A673 (cell line): Measurements from ENCODE around the gene ATP1A2. TPM values are rescaled to one million over a fixed set of nuclear protein-coding genes. Genes with fewer than 3 reads are reported as not detected.

Source experiments
- BruUV-seq: library from RNA; stranded (reverse); fragments of 400-500 nt; replicated peaks from 2 replicates; lab custom pipeline; 2021; lab: Mats Ljungman, UMichigan
- CTCF ChIA-PET: fragments of 300-600 bp; sonication (Branson Sonifier 250); formaldehyde crosslinking; loops from one replicate; lab custom pipeline; 2022; ENCODE audit warnings: antibody characterized with exemption; lab: Charles Lee
- POLR2A ChIA-PET: fragments of 300-600 bp; sonication (Branson Sonifier 250); formaldehyde crosslinking; loops from one replicate; lab custom pipeline; 2022; ENCODE audit warnings: antibody characterized with exemption; ENCODE audit not compliant: low non-redundant PET; lab: Charles Lee
- DNase-seq: peaks from one replicate; pipeline ENCODE4 v3.0.0-alpha.2; 2015; ENCODE audit warnings: low spot score
- H3K27ac ChIP-seq: fragments of 200-600 bp; sonication (generic); 2 replicates; pipeline ENCODE4 v1.5.1; 2016; ENCODE audit warnings: mixed run types, low read depth, mild to moderate bottlenecking, mixed read lengths, antibody characterized with exemption, low read length; ENCODE audit not compliant: poor library complexity, severe bottlenecking
- H3K27me3 ChIP-seq: fragments of 200-600 bp; sonication (generic); replicated peaks from 2 replicates; pipeline ENCODE4 v1.6.1; 2017; ENCODE audit warnings: mixed run types, low read depth, mild to moderate bottlenecking, mixed read lengths, antibody characterized with exemption, low read length; ENCODE audit not compliant: insufficient read depth, poor library complexity
- H3K36me3 ChIP-seq: fragments of 200-600 bp; sonication (generic); 2 replicates; pipeline ENCODE4 v1.6.1; 2016; ENCODE audit warnings: mixed run types, mild to moderate bottlenecking, mixed read lengths, antibody characterized with exemption, low read length; ENCODE audit not compliant: insufficient read depth, poor library complexity, severe bottlenecking
- H3K4me1 ChIP-seq: fragments of 200-600 bp; sonication (generic); 2 replicates; pipeline ENCODE4 v1.6.1; 2017; ENCODE audit warnings: mixed run types, mild to moderate bottlenecking, mixed read lengths, antibody characterized with exemption, low read length; ENCODE audit not compliant: insufficient read depth, poor library complexity, severe bottlenecking
- H3K4me3 ChIP-seq: fragments of 200-600 bp; sonication (generic); 2 replicates; pipeline ENCODE4 v1.5.1; 2016; ENCODE audit warnings: low read depth, mixed run types, mild to moderate bottlenecking, mixed read lengths, low read length; ENCODE audit not compliant: poor library complexity, severe bottlenecking
- H3K9me3 ChIP-seq: fragments of 200-600 bp; sonication (generic); 2 replicates; pipeline ENCODE4 v1.6.1; 2016; ENCODE audit warnings: mixed run types, low read depth, mild to moderate bottlenecking, mixed read lengths, antibody characterized with exemption, low read length; ENCODE audit not compliant: poor library complexity, severe bottlenecking
- EZH2 ChIP-seq: fragments of 200-600 bp; sonication (generic); IDR thresholded peaks from 2 replicates; pipeline ENCODE4 v1.6.1; 2017; ENCODE audit warnings: borderline replicate concordance, low read depth, mild to moderate bottlenecking, mixed read lengths, antibody characterized with exemption, low read length; ENCODE audit not compliant: poor library complexity, severe bottlenecking
- intact Hi-C: fragments of 100-400 bp; cut with micrococcal nuclease; formaldehyde crosslinking; loops from one replicate; pipeline ENCODE4 v1.10.0; 2022; ENCODE audit not compliant: unreplicated experiment
- total RNA-seq: library from RNA; stranded (reverse); gene quantifications from 2 replicates; pipeline ENCODE4 v1.2.3, GENCODE V29; 2021
- TF ChIP-seq, protein P1 (sequence below): fragments of 300-800, 200-600 bp; sonication (generic); conservative IDR thresholded peaks from 2 replicates; pipeline ENCODE4 v1.5.1; 2017; ENCODE audit warnings: low read depth, mild to moderate bottlenecking, antibody characterized with exemption, low read length, moderate library complexity, mixed read lengths

Gene ATP1A2
- total RNA-seq, 1 experiment from 2014 or later, result not detected

DNA sequence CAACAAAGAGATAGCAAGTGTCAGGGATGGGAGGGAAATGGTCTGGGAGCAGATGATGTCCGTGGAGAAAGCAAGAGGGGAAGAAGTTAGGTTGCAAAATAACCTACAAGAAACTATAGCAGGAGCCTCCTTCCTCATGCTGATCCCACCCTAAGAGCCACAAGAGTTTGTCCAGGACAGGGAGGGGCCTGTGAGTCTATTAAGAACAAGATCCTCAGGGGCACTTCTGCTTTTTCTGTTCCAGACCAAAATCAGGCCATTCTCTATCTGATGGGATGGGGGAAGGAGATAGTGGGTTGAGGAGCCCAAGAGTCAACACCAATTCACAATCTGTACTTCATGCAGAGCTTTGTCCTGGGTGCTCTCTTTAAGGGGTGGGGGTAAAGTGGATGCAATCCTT is 28.1 kb downstream of the ATP1A2 start:
- Histone ChIP-seq H3K27ac (no peak overlapping the region), H3K9me3 (no peaks in the 10 kb centered on the region), H3K4me3 (no peak overlapping the region), H3K4me1 (no peaks in the 10 kb centered on the region), H3K36me3 (no peaks in the 10 kb centered on the region), H3K27me3 (peaks cover 3% of the 10 kb centered on the region)
- ChIA-PET POLR2A (no interaction called here), CTCF (no interaction called here)
- no peak for TF ChIP-seq EZH2
- TF ChIP-seq, protein P1, sequence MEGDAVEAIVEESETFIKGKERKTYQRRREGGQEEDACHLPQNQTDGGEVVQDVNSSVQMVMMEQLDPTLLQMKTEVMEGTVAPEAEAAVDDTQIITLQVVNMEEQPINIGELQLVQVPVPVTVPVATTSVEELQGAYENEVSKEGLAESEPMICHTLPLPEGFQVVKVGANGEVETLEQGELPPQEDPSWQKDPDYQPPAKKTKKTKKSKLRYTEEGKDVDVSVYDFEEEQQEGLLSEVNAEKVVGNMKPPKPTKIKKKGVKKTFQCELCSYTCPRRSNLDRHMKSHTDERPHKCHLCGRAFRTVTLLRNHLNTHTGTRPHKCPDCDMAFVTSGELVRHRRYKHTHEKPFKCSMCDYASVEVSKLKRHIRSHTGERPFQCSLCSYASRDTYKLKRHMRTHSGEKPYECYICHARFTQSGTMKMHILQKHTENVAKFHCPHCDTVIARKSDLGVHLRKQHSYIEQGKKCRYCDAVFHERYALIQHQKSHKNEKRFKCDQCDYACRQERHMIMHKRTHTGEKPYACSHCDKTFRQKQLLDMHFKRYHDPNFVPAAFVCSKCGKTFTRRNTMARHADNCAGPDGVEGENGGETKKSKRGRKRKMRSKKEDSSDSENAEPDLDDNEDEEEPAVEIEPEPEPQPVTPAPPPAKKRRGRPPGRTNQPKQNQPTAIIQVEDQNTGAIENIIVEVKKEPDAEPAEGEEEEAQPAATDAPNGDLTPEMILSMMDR, result no peak
- no TSS peak for BruUV-seq
- intact Hi-C loops, result no loop called here
- no peak for DNase-seq

DNA sequence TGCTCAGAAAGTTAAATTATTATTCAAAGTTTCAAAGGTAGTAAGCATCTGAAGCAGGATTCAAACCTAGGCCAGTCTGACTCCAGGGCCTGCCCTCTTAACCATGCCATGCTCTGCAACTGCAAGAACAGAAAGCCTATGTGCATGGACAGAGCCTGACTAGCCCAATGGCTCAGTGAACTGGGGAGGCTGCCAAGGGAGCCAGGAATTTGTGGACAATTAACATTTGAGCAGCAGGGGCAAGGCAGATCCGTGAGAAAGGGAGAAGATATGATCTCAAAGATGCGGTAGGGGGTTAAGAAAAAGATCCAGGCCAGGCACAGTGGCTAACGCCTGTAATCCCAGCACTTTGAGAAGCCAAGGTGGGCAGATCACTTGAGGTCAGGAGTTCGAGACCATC is 29.4 kb downstream of the ATP1A2 start:
- intact Hi-C loops, result no loop called here
- no peaks in the 10 kb centered on the region for H3K9me3 ChIP-seq
- ChIA-PET CTCF (no interaction called here), POLR2A (no interaction called here)
- DNase-seq, result no peak
- H3K36me3 ChIP-seq, result no peaks in the 10 kb centered on the region
- H3K27ac ChIP-seq, result no peak overlapping the region
- no peaks in the 10 kb centered on the region for H3K4me1 ChIP-seq
- BruUV-seq, result no TSS peak
- H3K4me3 ChIP-seq, result no peak overlapping the region
- peaks cover 3% of the 10 kb centered on the region for H3K27me3 ChIP-seq
- TF ChIP-seq, protein P1, result no peak
- TF ChIP-seq EZH2, result no peak

- no peaks in the 10 kb centered on the region for H3K36me3 ChIP-seq
- no peaks in the 10 kb centered on the region for H3K4me1 ChIP-seq
- CTCF ChIA-PET, result no interaction called here
- H3K9me3 ChIP-seq, result no peaks in the 10 kb centered on the region
- no peak for DNase-seq
- TF ChIP-seq, protein P1, result no peak
- TF ChIP-seq EZH2, result no peak
- H3K27ac ChIP-seq, result no peak overlapping the region
- POLR2A ChIA-PET, result no interaction called here
- H3K27me3 ChIP-seq, result peaks cover 3% of the 10 kb centered on the region
- no peak overlapping the region for H3K4me3 ChIP-seq
- intact Hi-C loops, result no loop called here
- BruUV-seq, result no TSS peak
These were observed 30.5 kb downstream of the ATP1A2 start for GRCh38 chr1:160146107-160146506.
